Mesangial cell (primary cell): Measurements from ENCODE around the gene POFUT2. TPM values are rescaled to one million over a fixed set of nuclear protein-coding genes. Genes with fewer than 3 reads are reported as not detected.

Source experiments
- total RNA-seq: library from RNA; depleted of rRNA; stranded (reverse); fragments of >200 nt; gene quantifications from 2 replicates; pipeline ENCODE4 v1.2.3, GENCODE V29; 2015

POFUT2 gene, protein sequence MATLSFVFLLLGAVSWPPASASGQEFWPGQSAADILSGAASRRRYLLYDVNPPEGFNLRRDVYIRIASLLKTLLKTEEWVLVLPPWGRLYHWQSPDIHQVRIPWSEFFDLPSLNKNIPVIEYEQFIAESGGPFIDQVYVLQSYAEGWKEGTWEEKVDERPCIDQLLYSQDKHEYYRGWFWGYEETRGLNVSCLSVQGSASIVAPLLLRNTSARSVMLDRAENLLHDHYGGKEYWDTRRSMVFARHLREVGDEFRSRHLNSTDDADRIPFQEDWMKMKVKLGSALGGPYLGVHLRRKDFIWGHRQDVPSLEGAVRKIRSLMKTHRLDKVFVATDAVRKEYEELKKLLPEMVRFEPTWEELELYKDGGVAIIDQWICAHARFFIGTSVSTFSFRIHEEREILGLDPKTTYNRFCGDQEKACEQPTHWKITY
- total RNA-seq = 22.2 and 31.7 TPM in 2 replicates

DNA sequence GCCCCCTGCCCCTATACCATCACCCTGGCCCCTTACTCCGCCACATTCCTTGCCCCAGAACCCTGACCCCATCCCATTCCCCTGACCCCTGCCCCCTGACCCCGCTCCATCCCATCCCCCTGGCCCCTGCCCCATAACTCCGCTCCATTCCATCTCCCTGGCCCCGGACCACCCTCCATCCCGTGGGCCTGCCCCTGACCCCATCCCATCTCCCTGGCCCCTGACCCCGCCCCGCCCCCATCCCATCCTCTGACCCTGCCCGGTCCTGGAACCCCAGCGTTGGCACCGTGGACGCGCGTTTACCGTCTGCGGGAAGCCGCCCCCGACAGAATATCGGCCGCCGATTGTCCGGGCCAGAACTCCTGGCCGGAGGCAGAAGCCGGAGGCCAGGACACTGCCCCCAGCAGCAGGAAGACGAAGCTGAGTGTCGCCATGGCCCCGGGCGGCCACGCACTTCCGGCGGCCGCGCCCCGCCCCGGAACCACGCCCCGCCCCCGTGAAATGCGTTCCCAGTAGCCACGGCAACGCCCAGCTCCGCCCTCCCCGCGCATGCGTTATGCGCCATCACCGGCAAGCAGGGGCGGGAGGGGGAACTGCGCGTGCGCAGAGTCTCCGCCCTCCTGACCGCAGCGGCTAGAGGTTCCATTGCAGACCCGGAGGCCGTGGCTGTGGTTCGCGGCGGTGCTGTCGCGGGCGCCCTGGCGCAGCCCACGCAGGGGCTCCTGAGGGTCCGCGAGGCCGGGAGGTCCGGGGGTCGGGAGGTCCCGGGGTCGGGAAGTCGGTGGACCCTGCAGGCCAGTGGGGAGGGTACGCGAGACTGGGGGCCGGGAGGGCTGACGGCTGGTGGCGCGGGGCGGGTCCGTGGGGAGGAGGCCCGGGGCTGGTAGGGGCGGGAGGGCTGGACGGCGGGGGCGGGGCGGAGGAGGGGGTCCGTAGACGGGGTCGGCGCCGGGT, at the start of gene POFUT2:
TSS of gene POFUT2 (minus strand) at position 458 of the 954 bp plus-strand sequence. CDS start at position 434, 24 bp downstream.

Other genes with a start within 250 kb of the POFUT2 start
- gene ADARB1, start 213.3 kb downstream of the POFUT2 start, total RNA-seq = 3.6 and 8.9 TPM in 2 replicates
- gene COL18A1, start 117.3 kb upstream of the POFUT2 start, total RNA-seq = 403 and 1,231 TPM in 2 replicates